Muscle of leg (tissue), 11 donors: ENCODE results near the gene TBC1D1. TPM values are rescaled to one million over a fixed set of nuclear protein-coding genes. Genes with fewer than 3 reads are reported as not detected.
A peak's percentile ranks its signal among the peaks of the same experiment; 100 is the strongest.

Experiments
- DNase-seq: peaks from one replicate; pipeline ENCODE4 v3.0.0; 2013
- H3K27ac ChIP-seq: one replicate; pipeline ENCODE4 v1.5.1; 2013; ENCODE audit warnings: mild to moderate bottlenecking, low read length, control low read depth
- H3K27me3 ChIP-seq: one replicate; pipeline ENCODE4 v1.6.1; 2013; ENCODE audit warnings: low read length; ENCODE audit not compliant: control insufficient read depth, insufficient read depth
- H3K36me3 ChIP-seq: one replicate; pipeline ENCODE4 v1.6.1; 2013; ENCODE audit warnings: low read length; ENCODE audit not compliant: control insufficient read depth, insufficient read depth
- H3K4me1 ChIP-seq: one replicate; pipeline ENCODE4 v1.6.1; 2013; ENCODE audit warnings: low read length; ENCODE audit not compliant: control insufficient read depth, insufficient read depth
- H3K4me3 ChIP-seq: one replicate; pipeline ENCODE4 v1.5.1; 2013; ENCODE audit warnings: low read length, control low read depth
- H3K9me3 ChIP-seq: replicated peaks from 2 replicates; pipeline ENCODE4 v1.6.1; 2013; ENCODE audit warnings: low read depth, low read length; ENCODE audit not compliant: control insufficient read depth
- WGBS: methylation state at CpG from one replicate; pipeline ENCODE4 v1.1.5; 2013; ENCODE audit warnings: missing lambda C conversion rate; ENCODE audit not compliant: insufficient coverage; 5-methylcytosine and 5-hydroxymethylcytosine counted together
- polyA plus RNA-seq, 8 donors: library from polyadenylated mRNA; unstranded; fragments of 120-200 nt; gene quantifications; one replicate each; pipeline versions ENCODE4 v1.2.1 to v1.2.3, GENCODE V29; 2013; ENCODE audit warnings: inconsistent platforms in 1 of 8, low replicate concordance in 1 of 8; ENCODE audit not compliant: insufficient read length in 8 of 8, insufficient read depth in 1 of 8
- total RNA-seq: library from RNA; stranded (reverse); fragments of 120-200 nt; gene quantifications from one replicate; pipeline ENCODE4 v1.2.4, GENCODE V29; 2013

Gene TBC1D1
- total and polyA plus RNA-seq, 9 donors = 38.0 to 85.3 (median 55.3) TPM

DNA sequence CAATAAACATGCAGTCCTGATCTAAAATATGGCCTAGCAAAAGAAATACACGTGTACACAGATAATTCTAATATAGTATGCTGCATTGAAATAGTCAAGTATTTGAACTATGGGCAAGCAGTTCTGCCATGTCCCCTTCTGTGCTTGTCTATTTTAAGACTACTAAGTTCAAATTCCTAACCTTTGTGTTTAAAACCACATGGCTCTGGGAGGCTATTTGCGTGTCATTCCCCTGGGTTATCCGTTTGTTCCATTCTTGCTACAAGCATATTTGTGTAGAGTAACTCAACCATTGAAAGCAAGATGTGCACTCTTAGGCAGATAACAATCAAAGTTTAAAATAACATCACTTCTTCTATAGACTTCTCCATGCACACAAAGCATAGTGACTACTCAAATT lies 25.4 kb upstream of the TBC1D1 start:
- Histone ChIP-seq H3K4me1 (peaks cover 3% of the 10 kb centered on the region), H3K4me3 (no peak overlapping the region), H3K36me3 (peaks cover 2% of the 10 kb centered on the region), H3K27me3 (no peaks in the 10 kb centered on the region), H3K9me3 (no peaks in the 10 kb centered on the region), H3K27ac (no peak overlapping the region)
- DNase-seq = peak; percentile 6
- WGBS = no CpG with 5 or more reads among the region's 3 CpGs

DNA sequence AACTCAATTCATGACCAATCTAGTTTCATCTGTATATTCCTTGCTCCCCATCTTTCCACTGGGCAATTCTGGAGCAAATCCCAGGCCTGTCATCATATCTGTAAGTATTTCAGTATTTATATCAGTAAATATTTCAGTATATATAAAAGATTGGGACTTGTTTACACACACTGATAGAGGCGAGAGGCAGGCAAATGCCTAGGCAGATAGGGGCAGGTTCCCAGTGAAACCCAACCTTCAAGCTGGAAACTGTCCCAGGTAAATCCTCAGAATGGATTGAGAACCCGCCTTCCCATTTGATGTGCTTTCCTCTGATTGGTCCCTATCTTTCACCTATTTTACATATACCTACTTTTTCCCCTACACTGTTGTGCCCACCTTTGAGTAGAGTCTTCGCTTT lies 23.8 kb upstream of the TBC1D1 start:
- Histone ChIP-seq H3K27me3 (no peaks in the 10 kb centered on the region), H3K4me1 (peaks cover 3% of the 10 kb centered on the region), H3K27ac (no peak overlapping the region), H3K4me3 (no peak overlapping the region), H3K9me3 (no peaks in the 10 kb centered on the region), H3K36me3 (peaks cover 2% of the 10 kb centered on the region)
- 94% methylated on average over 2 of the region's 3 CpGs for WGBS
- no peak for DNase-seq

DNA sequence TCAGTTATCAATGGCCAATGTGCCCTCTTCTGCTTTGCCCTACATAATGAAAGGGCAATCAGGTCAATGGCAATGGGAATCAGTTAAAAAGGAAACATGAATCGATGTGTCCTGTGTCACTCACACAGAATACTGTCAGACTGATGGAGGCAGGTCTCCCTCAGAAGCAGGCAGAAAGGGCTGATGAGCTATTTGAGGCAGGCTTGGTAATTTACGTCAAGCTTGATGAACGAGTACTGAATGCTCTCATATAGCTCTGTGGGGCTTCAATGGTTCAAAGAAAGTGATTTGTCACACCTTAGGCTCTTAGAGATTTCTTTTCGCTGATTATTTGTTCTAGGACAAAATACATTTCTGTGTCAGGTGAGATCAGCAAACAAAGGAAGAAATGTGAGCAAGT lies 22.6 kb upstream of the TBC1D1 start:
- no peak overlapping the region for H3K27ac ChIP-seq
- H3K4me1 ChIP-seq = peaks cover 3% of the 10 kb centered on the region
- DNase-seq = no peak
- H3K27me3 ChIP-seq = no peaks in the 10 kb centered on the region
- peaks cover 2% of the 10 kb centered on the region for H3K36me3 ChIP-seq
- no peaks in the 10 kb centered on the region for H3K9me3 ChIP-seq
- WGBS = 87% methylated on average over 4 of the region's 4 CpGs
- H3K4me3 ChIP-seq = no peak overlapping the region

DNA sequence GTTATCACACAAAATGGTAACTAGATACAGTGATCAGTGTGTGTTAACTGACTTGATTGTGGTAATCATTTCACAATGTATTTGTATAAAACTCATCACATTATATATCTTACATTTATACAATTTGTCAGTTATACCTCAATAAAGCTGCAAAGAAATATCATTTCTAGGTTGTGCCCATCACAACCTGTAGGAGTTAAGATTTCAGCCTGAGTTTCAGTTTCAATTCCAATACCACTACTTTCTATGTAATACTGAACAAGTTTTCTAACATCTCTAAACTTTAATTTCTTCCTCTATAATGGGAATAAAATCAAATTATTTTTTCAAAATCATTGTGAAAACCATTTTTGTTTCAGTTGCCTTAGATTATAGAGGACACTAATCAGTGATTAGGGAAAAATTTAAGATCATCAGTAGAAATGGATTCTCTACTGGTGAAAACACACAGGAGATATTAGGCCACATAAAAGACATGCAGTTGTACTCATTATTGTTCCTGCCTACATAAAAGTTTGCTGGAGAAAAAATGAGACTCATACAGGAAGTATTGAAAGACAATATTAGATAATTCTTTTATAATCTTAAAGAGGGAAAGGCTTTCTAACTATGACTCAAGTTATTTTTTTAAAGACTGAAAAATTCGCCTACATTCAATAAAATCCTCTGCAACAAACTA lies 18.4 kb upstream of the TBC1D1 start:
- no peak for DNase-seq
- Histone ChIP-seq H3K27me3 (no peaks in the 10 kb centered on the region), H3K27ac (no peak overlapping the region), H3K36me3 (peaks cover 1% of the 10 kb centered on the region), H3K9me3 (no peaks in the 10 kb centered on the region), H3K4me3 (no peak overlapping the region), H3K4me1 (no peaks in the 10 kb centered on the region)
- no CpG with 5 or more reads among the region's 1 CpG for WGBS

DNA sequence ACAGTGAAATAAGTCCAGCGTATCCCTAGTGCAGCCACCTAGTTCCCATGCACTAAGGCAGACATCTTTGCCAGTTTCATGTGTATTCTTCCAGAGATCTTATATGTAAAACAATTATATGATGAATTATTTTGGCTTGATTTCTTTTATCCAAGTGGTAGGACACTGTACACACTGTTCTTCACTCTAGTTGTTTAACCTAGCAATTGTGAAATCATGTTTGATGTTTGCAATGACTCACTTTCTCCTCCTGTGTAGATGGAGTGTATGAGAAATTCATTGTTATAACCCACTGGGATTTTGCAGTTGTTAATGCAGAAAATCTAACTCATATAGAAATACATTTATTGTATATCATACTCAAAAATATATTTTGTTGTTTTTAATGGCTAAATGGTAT lies 17.5 kb upstream of the TBC1D1 start:
- no peaks in the 10 kb centered on the region for H3K27me3 ChIP-seq
- H3K36me3 ChIP-seq = no peaks in the 10 kb centered on the region
- H3K27ac ChIP-seq = no peak overlapping the region
- no CpG with 5 or more reads among the region's 1 CpG for WGBS
- H3K4me1 ChIP-seq = no peaks in the 10 kb centered on the region
- no peaks in the 10 kb centered on the region for H3K9me3 ChIP-seq
- no peak for DNase-seq
- no peak overlapping the region for H3K4me3 ChIP-seq

DNA sequence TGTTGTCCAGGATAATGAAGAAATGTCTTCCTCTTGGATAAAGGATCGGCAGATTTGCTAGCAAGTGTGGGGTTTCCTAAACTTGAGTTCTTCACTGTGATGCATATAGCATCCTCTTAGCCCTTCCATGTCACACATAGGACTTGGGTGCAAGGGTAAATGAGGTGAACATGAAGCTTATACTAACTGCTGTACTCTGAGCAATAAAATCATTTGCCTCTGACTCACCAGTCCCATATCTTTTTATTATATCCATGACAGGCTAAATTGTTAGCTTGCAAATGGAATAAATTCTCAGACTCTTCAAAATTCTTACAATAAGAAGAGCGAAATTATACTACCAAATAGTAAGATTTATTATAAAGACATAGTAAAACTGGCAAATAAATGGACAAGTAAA lies 14.7 kb upstream of the TBC1D1 start:
- no peak overlapping the region for H3K4me3 ChIP-seq
- no peaks in the 10 kb centered on the region for H3K9me3 ChIP-seq
- H3K36me3 ChIP-seq = no peaks in the 10 kb centered on the region
- WGBS = no CpG with 5 or more reads among the region's 2 CpGs
- no peak overlapping the region for H3K27ac ChIP-seq
- DNase-seq = no peak
- H3K4me1 ChIP-seq = no peaks in the 10 kb centered on the region
- no peaks in the 10 kb centered on the region for H3K27me3 ChIP-seq

DNA sequence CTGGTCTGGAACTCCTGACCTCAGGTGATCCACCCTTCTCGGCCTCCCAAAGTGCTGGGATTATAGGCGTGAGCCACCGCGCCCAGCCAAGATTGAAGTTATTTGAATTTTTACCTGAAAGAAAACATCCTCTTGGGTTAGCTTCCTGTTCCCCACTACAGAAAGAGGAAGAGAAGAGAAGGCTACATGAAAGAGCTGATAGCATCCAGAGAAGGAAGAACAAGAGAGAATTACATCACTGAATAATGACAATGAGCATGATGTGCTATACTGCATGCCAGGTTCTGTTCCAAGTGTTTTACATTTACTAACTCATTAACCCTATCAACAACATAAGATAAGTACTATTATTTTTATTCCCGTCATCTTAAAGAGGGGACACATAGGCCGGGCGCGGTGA lies 11.5 kb upstream of the TBC1D1 start:
- no peak for DNase-seq
- H3K27ac ChIP-seq = no peak overlapping the region
- no peaks in the 10 kb centered on the region for H3K27me3 ChIP-seq
- 100% methylated on average over 1 of the region's 8 CpGs for WGBS
- no peaks in the 10 kb centered on the region for H3K36me3 ChIP-seq
- no peaks in the 10 kb centered on the region for H3K4me1 ChIP-seq
- no peaks in the 10 kb centered on the region for H3K9me3 ChIP-seq
- no peak overlapping the region for H3K4me3 ChIP-seq

DNA sequence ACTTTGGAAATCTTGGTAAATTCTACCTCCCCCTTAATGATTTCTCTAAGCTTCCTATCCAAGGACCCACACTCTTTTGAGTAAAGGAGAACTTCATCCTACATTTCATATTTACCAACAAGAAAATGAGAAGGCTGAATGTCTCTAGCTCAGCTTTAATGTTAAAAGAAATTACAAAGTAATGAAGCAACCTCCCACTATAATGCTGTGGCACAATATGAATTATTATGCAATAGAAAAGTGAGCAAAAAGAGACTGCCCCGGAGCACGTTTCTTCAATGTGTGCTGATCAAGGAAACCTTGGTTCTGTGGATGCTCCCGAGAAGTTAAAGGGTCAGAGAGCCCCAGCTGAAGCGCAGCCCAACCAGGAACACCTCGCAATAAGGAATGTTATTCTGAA lies 9.1 kb upstream of the TBC1D1 start:
- 60% methylated on average over 3 of the region's 5 CpGs for WGBS
- H3K27ac ChIP-seq = no peak overlapping the region
- no peaks in the 10 kb centered on the region for H3K36me3 ChIP-seq
- H3K27me3 ChIP-seq = peaks cover 4% of the 10 kb centered on the region
- no peaks in the 10 kb centered on the region for H3K4me1 ChIP-seq
- H3K9me3 ChIP-seq = no peaks in the 10 kb centered on the region
- DNase-seq = no peak
- no peak overlapping the region for H3K4me3 ChIP-seq

DNA sequence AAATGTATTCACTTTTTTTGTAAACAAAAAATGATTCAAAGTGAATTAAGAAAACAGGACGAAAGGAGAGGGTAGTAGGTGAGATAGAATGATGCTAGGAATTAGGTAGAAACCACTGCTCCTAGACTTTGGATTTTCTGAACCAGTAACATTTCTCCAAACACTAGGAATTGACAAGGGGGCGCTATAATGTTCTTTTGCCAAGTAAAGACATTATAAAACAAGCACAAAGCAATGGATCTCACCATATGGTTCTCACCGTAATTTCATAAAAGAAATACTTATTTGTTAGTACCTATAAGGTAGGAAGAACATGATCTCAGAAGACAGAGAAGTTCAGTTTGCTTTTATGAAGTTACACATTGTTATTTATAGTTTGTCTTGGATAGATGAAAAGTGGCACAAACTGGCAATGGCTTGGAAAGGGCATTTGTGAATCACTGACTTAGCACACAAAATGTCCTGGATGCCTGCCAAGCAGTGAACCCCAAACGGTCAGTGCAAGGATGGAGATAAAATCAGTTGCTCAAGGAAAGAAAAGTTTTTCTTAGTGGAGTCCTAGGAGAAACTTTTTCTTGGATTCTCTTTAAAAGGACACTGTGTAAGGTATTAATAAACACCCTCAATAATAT lies 8.1 kb upstream of the TBC1D1 start:
- WGBS = 0% methylated on average over 1 of the region's 4 CpGs
- no peaks in the 10 kb centered on the region for H3K9me3 ChIP-seq
- H3K36me3 ChIP-seq = no peaks in the 10 kb centered on the region
- no peaks in the 10 kb centered on the region for H3K4me1 ChIP-seq
- H3K27ac ChIP-seq = no peak overlapping the region
- peaks cover 6% of the 10 kb centered on the region for H3K27me3 ChIP-seq
- no peak overlapping the region for H3K4me3 ChIP-seq
- DNase-seq = no peak

DNA sequence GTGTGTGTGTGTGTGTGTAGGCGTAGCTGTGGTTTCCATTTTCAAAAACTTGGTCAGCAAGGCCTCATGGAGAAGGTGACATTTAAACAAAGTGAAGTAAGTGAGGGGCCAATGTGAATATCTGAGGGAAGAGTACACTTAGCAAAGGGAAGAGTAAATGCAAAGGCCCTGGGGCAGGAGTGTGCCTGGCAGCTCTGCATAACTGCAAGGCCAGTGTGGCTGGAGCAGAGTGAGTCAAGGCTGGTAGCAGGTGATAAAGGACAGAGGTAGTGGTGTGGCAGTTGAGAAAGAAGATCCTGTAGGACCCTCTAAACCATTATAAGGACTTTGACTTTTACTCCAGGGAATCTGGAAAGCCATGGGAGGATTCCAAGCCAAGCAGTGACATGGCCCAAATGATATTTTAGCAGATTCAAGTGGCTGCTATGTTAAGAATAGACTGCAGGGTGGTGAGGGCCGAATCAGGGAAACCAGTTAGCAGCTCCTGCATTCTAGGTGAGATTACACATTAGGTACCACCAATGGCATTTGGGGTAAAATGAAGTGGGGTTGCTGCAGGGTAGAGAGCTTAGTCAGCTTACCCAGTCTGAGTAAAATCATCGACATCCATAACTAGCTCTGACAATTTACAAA lies 5.9 kb upstream of the TBC1D1 start:
- Histone ChIP-seq H3K4me3 (no peak overlapping the region), H3K4me1 (peaks cover 2% of the 10 kb centered on the region), H3K9me3 (no peaks in the 10 kb centered on the region), H3K36me3 (no peaks in the 10 kb centered on the region), H3K27me3 (peaks cover 14% of the 10 kb centered on the region), H3K27ac (no peak overlapping the region)
- DNase-seq = no peak
- 94% methylated on average over 2 of the region's 3 CpGs for WGBS
